ENCODE data around the gene PRR18. TPM values are rescaled to one million over a fixed set of nuclear protein-coding genes. Genes with fewer than 3 reads are reported as not detected.

The PRR18 gene
- total and polyA plus RNA-seq, 4 donors = 0.33 to 2.9 (median 0.87) TPM

DNA sequence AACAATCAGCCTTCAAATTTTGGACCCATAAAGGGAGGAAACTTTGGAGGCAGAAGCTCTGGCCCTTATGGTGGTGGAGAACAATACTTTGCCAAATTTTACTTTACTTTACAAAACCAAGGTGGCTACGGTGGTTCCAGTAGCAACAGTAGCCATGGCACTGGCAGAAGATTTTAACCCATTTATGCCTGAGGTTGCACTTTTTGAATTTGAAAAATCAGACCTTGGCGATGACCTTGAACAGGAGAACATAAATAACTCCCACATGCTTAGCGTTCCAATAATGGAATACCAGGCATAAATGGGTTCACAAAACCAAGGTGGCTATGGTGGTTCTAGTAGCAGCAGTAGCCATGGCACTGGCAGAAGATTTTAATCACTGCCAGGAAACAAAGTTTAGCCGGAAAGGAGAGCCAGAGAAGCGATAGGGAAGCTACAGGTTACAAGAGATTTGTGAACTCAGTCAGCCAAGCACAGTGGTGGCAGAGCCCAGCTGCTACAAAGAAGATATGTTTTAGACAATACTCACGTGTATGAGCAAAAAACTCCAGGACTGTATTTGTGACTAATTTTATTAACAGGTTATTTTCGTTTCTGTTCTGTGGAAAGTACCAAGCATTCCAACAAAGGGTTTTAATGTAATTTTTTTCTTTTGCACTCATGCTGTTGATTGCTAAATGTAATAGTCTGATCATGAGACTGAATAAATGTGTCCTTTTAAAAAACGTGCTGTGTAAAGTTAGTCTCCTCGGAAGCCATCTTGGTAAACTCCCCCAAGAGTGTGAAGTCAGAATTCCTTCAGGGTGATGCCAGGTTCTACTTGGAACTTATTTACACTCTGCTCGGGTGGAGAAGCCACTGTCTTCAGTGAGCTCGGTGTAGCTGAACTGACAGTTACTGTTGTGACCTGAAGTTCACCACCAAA is 27.4 kb upstream of the PRR18 start:
- Histone ChIP-seq H3K36me3 (ENCODE audit: control insufficient read depth in 4 of 4, insufficient read depth in 4 of 4, low read length in 4 of 4) (peaks cover 3 to 18% (median 8%) of the 10 kb centered on the region in 4 donors), H3K27me3 (ENCODE audit: control insufficient read depth in 3 of 3, insufficient read depth in 3 of 3, low read length in 2 of 3) (no peaks in the 10 kb centered on the region), H3K27ac (ENCODE audit: low read depth in 1 of 2, low read length in 1 of 2) (no peak overlapping the region), H3K4me3 (no peak overlapping the region), H3K4me1 (ENCODE audit: control insufficient read depth in 5 of 5, insufficient read depth in 5 of 5, low read length in 5 of 5) (peaks cover 0 to 11% (median 4%) of the 10 kb centered on the region in 5 donors), H3K9me3 (ENCODE audit: control insufficient read depth in 4 of 4, insufficient read depth in 3 of 4, low read length in 3 of 4) (no peaks in the 10 kb centered on the region), H3K9ac (ENCODE audit: insufficient read depth in 1 of 2, low read length in 2 of 2) (no peak overlapping the region)
- 87 to 92% methylated on average over 11 of the region's 11 CpGs for WGBS, 2 donors
- DNase-seq (no peak), ATAC-seq (ENCODE audit: insufficient read depth, low FRiP score) (no peak)
- TF ChIP-seq, protein P1, sequence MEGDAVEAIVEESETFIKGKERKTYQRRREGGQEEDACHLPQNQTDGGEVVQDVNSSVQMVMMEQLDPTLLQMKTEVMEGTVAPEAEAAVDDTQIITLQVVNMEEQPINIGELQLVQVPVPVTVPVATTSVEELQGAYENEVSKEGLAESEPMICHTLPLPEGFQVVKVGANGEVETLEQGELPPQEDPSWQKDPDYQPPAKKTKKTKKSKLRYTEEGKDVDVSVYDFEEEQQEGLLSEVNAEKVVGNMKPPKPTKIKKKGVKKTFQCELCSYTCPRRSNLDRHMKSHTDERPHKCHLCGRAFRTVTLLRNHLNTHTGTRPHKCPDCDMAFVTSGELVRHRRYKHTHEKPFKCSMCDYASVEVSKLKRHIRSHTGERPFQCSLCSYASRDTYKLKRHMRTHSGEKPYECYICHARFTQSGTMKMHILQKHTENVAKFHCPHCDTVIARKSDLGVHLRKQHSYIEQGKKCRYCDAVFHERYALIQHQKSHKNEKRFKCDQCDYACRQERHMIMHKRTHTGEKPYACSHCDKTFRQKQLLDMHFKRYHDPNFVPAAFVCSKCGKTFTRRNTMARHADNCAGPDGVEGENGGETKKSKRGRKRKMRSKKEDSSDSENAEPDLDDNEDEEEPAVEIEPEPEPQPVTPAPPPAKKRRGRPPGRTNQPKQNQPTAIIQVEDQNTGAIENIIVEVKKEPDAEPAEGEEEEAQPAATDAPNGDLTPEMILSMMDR (IDR thresholded peaks at IDR 0.05; ENCODE audit: control extremely low read depth, extremely low read depth) = no peak

DNA sequence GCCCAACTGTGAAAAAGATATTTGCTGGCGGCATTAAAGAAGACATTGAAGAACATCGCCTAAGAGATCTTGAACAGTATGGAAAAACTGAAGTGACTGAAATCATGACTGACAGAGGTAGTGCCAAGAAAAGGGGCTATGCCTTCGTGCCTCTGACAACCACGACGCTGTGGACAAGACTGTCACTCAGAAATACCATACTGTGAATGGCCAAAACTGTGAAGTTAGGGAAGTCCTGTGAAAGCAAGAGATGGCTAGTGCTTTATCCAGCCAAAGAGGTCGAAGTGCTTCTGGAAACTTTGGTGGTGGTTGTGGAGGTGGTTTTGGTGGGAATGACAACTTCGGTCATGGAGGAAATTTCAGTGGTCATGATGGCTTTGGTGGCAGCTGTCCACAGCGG is 26.7 kb upstream of the PRR18 start:
- ATAC-seq (ENCODE audit: insufficient read depth, low FRiP score) = no peak
- DNase-seq = no peak
- TF ChIP-seq, protein P1 (IDR thresholded peaks at IDR 0.05; ENCODE audit: control extremely low read depth, extremely low read depth) = no peak
- H3K27ac ChIP-seq (ENCODE audit: low read depth in 1 of 2, low read length in 1 of 2) = no peak overlapping the region
- no peaks in the 10 kb centered on the region for H3K9me3 ChIP-seq (ENCODE audit: control insufficient read depth in 4 of 4, insufficient read depth in 3 of 4, low read length in 3 of 4)
- peaks cover 3 to 18% (median 7%) of the 10 kb centered on the region in 4 donors for H3K36me3 ChIP-seq (ENCODE audit: control insufficient read depth in 4 of 4, insufficient read depth in 4 of 4, low read length in 4 of 4)
- 93 to 94% methylated on average over 8 of the region's 8 CpGs for WGBS, 2 donors
- H3K4me3 ChIP-seq = no peak overlapping the region
- peaks cover 0 to 11% (median 2%) of the 10 kb centered on the region in 5 donors for H3K4me1 ChIP-seq (ENCODE audit: control insufficient read depth in 5 of 5, insufficient read depth in 5 of 5, low read length in 5 of 5)
- no peak overlapping the region for H3K9ac ChIP-seq (ENCODE audit: insufficient read depth in 1 of 2, low read length in 2 of 2)
- no peaks in the 10 kb centered on the region for H3K27me3 ChIP-seq (ENCODE audit: control insufficient read depth in 3 of 3, insufficient read depth in 3 of 3, low read length in 2 of 3)

DNA sequence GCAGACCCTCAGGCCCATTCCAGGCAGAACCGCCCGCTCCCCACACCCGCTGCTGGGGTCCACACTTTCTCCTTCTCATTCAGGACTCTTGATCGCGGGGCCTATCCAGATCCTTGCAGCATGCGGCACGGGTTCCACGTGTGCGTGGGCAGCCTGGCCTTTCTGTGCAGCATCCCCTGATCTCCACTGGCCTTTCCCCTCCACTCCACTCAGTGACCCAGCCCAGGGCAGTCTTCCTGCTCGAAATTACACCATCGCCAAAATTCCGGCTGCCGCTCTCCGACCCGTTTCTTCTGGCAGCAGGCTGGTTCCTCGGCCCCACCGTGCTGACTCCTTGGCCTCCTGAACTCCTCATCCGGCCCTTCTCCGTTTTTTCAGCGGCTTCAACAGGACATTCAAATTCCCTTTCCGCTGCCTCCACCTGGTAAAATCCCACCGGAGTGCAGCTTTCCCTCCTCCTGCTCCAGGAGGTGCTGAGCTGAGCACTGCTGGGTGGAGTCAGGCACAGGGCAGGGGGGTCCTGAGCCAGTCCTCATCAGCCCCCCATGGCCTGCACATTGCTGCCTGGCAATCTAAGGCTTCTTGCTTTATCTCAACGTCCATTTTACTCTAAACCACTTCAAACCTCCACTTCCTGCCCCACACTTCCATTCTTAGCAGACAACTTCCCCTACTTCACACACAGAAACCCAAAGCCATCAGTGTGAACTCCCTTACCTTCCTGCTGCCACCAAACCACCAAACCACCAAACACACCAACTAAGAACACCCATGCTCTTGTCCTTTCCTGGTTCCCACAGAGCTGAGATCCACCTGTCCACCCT is 25.2 kb upstream of the PRR18 start:
- Histone ChIP-seq H3K27ac (ENCODE audit: low read depth in 1 of 2, low read length in 1 of 2) (no peak overlapping the region), H3K9ac (ENCODE audit: insufficient read depth in 1 of 2, low read length in 2 of 2) (no peak overlapping the region), H3K4me3 (no peak overlapping the region), H3K36me3 (ENCODE audit: control insufficient read depth in 4 of 4, insufficient read depth in 4 of 4, low read length in 4 of 4) (peaks cover 3 to 18% (median 8%) of the 10 kb centered on the region in 4 donors), H3K9me3 (ENCODE audit: control insufficient read depth in 4 of 4, insufficient read depth in 3 of 4, low read length in 3 of 4) (no peaks in the 10 kb centered on the region), H3K4me1 (ENCODE audit: control insufficient read depth in 5 of 5, insufficient read depth in 5 of 5, low read length in 5 of 5) (peaks cover 0 to 3% (median 0%) of the 10 kb centered on the region in 5 donors), H3K27me3 (ENCODE audit: control insufficient read depth in 3 of 3, insufficient read depth in 3 of 3, low read length in 2 of 3) (no peaks in the 10 kb centered on the region)
- DNase-seq = no peak
- ATAC-seq (ENCODE audit: insufficient read depth, low FRiP score) = no peak
- WGBS, 2 donors = 78 to 82% methylated on average over 23 of the region's 23 CpGs
- TF ChIP-seq, protein P1 (IDR thresholded peaks at IDR 0.05; ENCODE audit: control extremely low read depth, extremely low read depth) = no peak
